Upper lobe of left lung (tissue), 6 donors: ENCODE data around the gene MBLAC2. TPM values are rescaled to one million over a fixed set of nuclear protein-coding genes. Genes with fewer than 3 reads are reported as not detected.

Source experiments
- ATAC-seq, 2 donors: fragments of 200-7000 bp; cut with Tn5 transposase; one replicate each; pipeline ENCODE4 v1.9.1; 2022; ENCODE audit warnings: mild to moderate bottlenecking in 2 of 2, moderate library complexity in 2 of 2; ENCODE audit not compliant: low FRiP score in 2 of 2
- DNase-seq, 2 donors: peaks; one replicate each; pipeline ENCODE4 v3.0.0-alpha.2; 2019 to 2020
- H3K27ac ChIP-seq, 4 donors: fragments of 200-600 bp; sonication (generic); one replicate each; pipeline ENCODE4 v1.5.1; 2016 to 2019
- H3K27me3 ChIP-seq, 4 donors: fragments of 200-600 bp; sonication (generic); one replicate each; pipeline ENCODE4 v1.5.1; 2017 to 2019
- H3K36me3 ChIP-seq, 4 donors: fragments of 200-600 bp; sonication (generic); one replicate each; pipeline ENCODE4 v1.5.1; 2016 to 2019
- H3K4me1 ChIP-seq, 4 donors: fragments of 200-600 bp; sonication (generic); one replicate each; pipeline ENCODE4 v1.5.1; 2018 to 2019
- H3K4me3 ChIP-seq, 4 donors: fragments of 200-600 bp; sonication (generic); one replicate each; pipeline ENCODE4 v1.5.1; 2017 to 2019; ENCODE audit warnings: mild to moderate bottlenecking in 2 of 4, moderate library complexity in 1 of 4
- H3K9me3 ChIP-seq, 4 donors: fragments of 200-600 bp; sonication (generic); one replicate each; pipeline ENCODE4 v1.5.1; 2018 to 2019
- CTCF ChIP-seq, 6 experiments: fragments of 450-650 bp in 4 of 6; fragments of 200-600 bp in 2 of 6; sonication (generic) in 2 of 6; IDR thresholded peaks; one replicate each; pipeline ENCODE4 v1.5.1; 2016 to 2019; ENCODE audit warnings: antibody characterized with exemption in 6 of 6
- EP300 ChIP-seq, 4 donors: sonication (generic); formaldehyde crosslinking; IDR thresholded peaks; one replicate each; pipeline ENCODE4 v1.5.1; 2017; ENCODE audit warnings: antibody characterized with exemption in 4 of 4, control low read depth in 2 of 4
- POLR2A ChIP-seq, 4 donors: fragments of 450-650 bp; IDR thresholded peaks; one replicate each; pipeline ENCODE4 v1.5.1; 2016 to 2017; ENCODE audit warnings: antibody characterized with exemption in 4 of 4, mild to moderate bottlenecking in 2 of 4
- POLR2AphosphoS5 ChIP-seq, 2 donors: sonication (generic); formaldehyde crosslinking; IDR thresholded peaks; one replicate each; pipeline ENCODE4 v1.5.1; 2017; ENCODE audit warnings: antibody characterized with exemption in 2 of 2
- WGBS, 2 donors: methylation state at CpG; one replicate each; pipeline ENCODE4 v1.1.5; 2017 to 2018; 5-methylcytosine and 5-hydroxymethylcytosine counted together
- total RNA-seq, 6 donors: library from RNA; depleted of rRNA in 4 of 6; stranded (reverse); fragments of >200 nt in 4 of 6; gene quantifications; one replicate each; pipeline versions ENCODE4 v1.1.0 to v1.2.1, GENCODE V29; 2016 to 2021
- donor health status: DM: no; HTN: no; CAD: no; lungs with moderate emphysema.
- donor health status: DM: no; HTN: yes; CAD: no; lungs with severe emphysema.

MBLAC2 gene
- total RNA-seq, 6 donors from 2014 or later, result 1.8 to 6.6 (median 5.0) TPM

GRCh38 chr5:90488791-90489190 lies 14.2 kb upstream of the MBLAC2 start:
- H3K4me1 ChIP-seq, result no peaks in the 10 kb centered on the region
- no peak overlapping the region for H3K27ac ChIP-seq
- DNase-seq (no peak), ATAC-seq (peak in 1 of 2 donors; percentile 70)
- no peak for TF ChIP-seq POLR2AphosphoS5 (IDR thresholded peaks at IDR 0.05)
- H3K27me3 ChIP-seq, result no peaks in the 10 kb centered on the region
- no peaks in the 10 kb centered on the region for H3K36me3 ChIP-seq
- H3K4me3 ChIP-seq, result no peak overlapping the region
- 32 to 49% methylated on average over 2 of the region's 2 CpGs for WGBS, 2 donors
- no peaks in the 10 kb centered on the region for H3K9me3 ChIP-seq

- H3K4me3 ChIP-seq, result no peak overlapping the region
- H3K9me3 ChIP-seq, result no peaks in the 10 kb centered on the region
- ATAC-seq (no peak), DNase-seq (no peak)
- WGBS, 2 donors, result 55 to 62% methylated on average over 3 of the region's 3 CpGs
- TF ChIP-seq EP300 (IDR thresholded peaks at IDR 0.05), result no peak
- no peak for TF ChIP-seq POLR2AphosphoS5 (IDR thresholded peaks at IDR 0.05)
- no peak for TF ChIP-seq POLR2A (IDR thresholded peaks at IDR 0.05)
- no peak for TF ChIP-seq CTCF (IDR thresholded peaks at IDR 0.05)
- no peaks in the 10 kb centered on the region for H3K4me1 ChIP-seq
- H3K27ac ChIP-seq, result no peak overlapping the region
- H3K27me3 ChIP-seq, result no peaks in the 10 kb centered on the region
- no peaks in the 10 kb centered on the region for H3K36me3 ChIP-seq
These were observed 10.0 kb upstream of the MBLAC2 start for GRCh38 chr5:90484540-90484939.

GRCh38 chr5:90483206-90483605 lies 8.6 kb upstream of the MBLAC2 start:
- DNase-seq, result no peak
- Histone ChIP-seq H3K9me3 (no peaks in the 10 kb centered on the region), H3K36me3 (no peaks in the 10 kb centered on the region), H3K4me3 (no peak overlapping the region), H3K27ac (no peak overlapping the region), H3K4me1 (no peaks in the 10 kb centered on the region), H3K27me3 (no peaks in the 10 kb centered on the region)
- 94 to 98% methylated on average over 8 of the region's 8 CpGs for WGBS, 2 donors
- no peak for TF ChIP-seq CTCF (IDR thresholded peaks at IDR 0.05)
- no peak for TF ChIP-seq EP300 (IDR thresholded peaks at IDR 0.05)
- no peak for TF ChIP-seq POLR2A (IDR thresholded peaks at IDR 0.05)
- TF ChIP-seq POLR2AphosphoS5 (IDR thresholded peaks at IDR 0.05), result no peak
- ATAC-seq, result no peak

GRCh38 chr5:90480699-90481098 lies 6.1 kb upstream of the MBLAC2 start:
- no peak for TF ChIP-seq EP300 (IDR thresholded peaks at IDR 0.05)
- no peak for TF ChIP-seq POLR2AphosphoS5 (IDR thresholded peaks at IDR 0.05)
- TF ChIP-seq CTCF (IDR thresholded peaks at IDR 0.05), result no peak
- no peak for TF ChIP-seq POLR2A (IDR thresholded peaks at IDR 0.05)
- DNase-seq (no peak), ATAC-seq (no peak)
- H3K36me3 ChIP-seq, result no peaks in the 10 kb centered on the region
- H3K27ac ChIP-seq, result no peak overlapping the region
- peaks cover 0 to 4% (median 0%) of the 10 kb centered on the region in 4 donors for H3K4me1 ChIP-seq
- no peaks in the 10 kb centered on the region for H3K27me3 ChIP-seq
- no peak overlapping the region for H3K4me3 ChIP-seq
- H3K9me3 ChIP-seq, result no peaks in the 10 kb centered on the region
- WGBS, 2 donors, result 82 to 95% methylated on average over 1 of the region's 1 CpG

- Histone ChIP-seq H3K36me3 (no peaks in the 10 kb centered on the region), H3K27ac (no peak overlapping the region), H3K4me3 (no peak overlapping the region), H3K4me1 (peaks cover 0 to 8% (median 6%) of the 10 kb centered on the region in 4 donors), H3K9me3 (no peaks in the 10 kb centered on the region), H3K27me3 (no peaks in the 10 kb centered on the region)
- no peak for DNase-seq
- ATAC-seq, result no peak
- TF ChIP-seq POLR2AphosphoS5 (IDR thresholded peaks at IDR 0.05) (no peak), CTCF (IDR thresholded peaks at IDR 0.05) (no peak), EP300 (IDR thresholded peaks at IDR 0.05) (no peak), POLR2A (IDR thresholded peaks at IDR 0.05) (no peak)
These were observed 5.2 kb upstream of the MBLAC2 start for GRCh38 chr5:90479611-90480385.
